CD4-positive, alpha-beta T cell treated with Interleukin-6 for 4 hours (primary cell): ENCODE results near the gene SINHCAF.
A peak's percentile ranks its signal among the peaks of the same experiment; 100 is the strongest.
"Not testable (repeated sequence)": the region's sequence is repeated elsewhere in the genome, so short reads cannot be mapped to it uniquely, and the experiment has no call there.

ENCODE experiments used
- DNase-seq: peaks from one replicate; pipeline ENCODE4 v3.0.0-alpha.2; 2020; ENCODE audit warnings: mixed read lengths

The SINHCAF gene, protein sequence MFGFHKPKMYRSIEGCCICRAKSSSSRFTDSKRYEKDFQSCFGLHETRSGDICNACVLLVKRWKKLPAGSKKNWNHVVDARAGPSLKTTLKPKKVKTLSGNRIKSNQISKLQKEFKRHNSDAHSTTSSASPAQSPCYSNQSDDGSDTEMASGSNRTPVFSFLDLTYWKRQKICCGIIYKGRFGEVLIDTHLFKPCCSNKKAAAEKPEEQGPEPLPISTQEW

DNA sequence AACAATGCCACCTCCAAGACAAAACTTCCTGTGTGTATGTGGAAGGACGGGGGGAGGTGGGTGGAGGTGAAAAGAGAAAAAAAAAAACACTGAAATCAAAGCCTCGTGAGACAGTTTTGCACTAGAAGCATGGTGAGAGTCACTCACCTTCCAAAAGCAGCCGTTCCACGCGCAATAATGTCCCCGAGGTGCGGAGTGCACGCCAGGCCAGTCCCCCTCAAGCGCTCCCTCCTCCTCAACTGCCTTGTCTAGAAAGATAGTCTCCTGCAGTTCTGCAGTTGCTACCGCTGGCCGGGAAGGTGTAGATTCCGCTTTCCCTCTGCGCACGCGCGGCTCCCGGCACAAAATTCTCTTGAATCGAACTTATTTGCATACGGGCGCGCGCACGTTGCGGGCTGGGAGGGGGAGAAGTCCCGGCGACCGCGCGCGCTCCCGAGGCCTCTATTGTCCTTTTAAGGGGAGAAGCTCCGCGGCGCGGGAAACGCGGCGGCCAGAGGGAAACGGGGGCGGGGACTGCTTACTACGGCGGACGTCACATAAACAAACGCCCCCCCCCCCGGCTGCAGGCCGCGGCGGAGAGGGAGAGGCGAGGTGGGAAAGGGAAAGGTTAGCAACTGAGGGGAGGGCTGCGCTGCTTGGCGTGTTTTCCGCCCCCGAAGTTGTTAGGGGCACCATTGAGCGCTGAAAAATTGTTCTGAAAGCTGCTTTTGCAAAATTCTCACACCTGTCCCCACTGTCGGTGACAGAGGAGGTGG lies at the start of gene SINHCAF:
TSS of gene SINHCAF (minus strand) at position 274 of the 755 bp plus-strand sequence. CDS start 27,946 bp downstream, outside the sequence.
- peak; percentile 100 for DNase-seq

DNA sequence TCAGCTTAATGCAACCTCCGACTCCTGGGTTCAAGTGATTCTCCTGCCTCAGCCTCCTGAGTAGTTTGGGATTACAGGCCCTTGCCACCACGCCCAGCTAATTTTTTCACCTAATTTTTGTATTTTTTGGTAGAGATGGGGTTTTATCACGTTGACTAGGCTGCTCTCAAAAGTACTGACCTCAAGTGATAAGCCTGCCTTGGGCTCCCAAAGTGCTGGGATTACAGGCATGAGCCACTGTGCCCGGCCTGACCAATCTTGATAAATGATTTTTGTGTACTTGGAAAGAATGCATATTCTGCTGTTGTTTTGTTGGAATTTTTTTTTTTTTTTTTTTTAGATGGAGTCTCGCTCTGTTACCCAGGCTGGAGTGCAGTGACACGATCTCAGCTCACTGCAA lies 49.5 kb upstream of the SINHCAF start:
- not testable (repeated sequence) for DNase-seq

DNA sequence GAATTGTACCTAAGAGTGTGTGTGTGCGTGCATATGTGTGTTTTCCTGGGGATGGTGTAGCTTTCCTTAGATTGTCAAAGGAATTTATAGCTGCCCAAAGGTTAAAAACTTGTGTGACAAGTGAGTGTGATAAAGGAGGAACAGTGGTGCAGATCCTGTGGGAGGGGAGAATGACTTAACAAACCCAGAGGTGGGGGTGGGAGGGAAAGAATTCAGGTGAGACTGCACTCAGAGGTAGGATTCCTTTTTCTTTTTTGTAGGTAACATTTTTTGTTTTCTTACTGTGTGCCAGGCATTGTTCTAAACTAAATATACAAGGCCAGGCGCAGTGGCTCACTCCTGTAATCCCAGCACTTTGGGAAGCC lies 45.3 kb upstream of the SINHCAF start:
- no peak for DNase-seq

DNA sequence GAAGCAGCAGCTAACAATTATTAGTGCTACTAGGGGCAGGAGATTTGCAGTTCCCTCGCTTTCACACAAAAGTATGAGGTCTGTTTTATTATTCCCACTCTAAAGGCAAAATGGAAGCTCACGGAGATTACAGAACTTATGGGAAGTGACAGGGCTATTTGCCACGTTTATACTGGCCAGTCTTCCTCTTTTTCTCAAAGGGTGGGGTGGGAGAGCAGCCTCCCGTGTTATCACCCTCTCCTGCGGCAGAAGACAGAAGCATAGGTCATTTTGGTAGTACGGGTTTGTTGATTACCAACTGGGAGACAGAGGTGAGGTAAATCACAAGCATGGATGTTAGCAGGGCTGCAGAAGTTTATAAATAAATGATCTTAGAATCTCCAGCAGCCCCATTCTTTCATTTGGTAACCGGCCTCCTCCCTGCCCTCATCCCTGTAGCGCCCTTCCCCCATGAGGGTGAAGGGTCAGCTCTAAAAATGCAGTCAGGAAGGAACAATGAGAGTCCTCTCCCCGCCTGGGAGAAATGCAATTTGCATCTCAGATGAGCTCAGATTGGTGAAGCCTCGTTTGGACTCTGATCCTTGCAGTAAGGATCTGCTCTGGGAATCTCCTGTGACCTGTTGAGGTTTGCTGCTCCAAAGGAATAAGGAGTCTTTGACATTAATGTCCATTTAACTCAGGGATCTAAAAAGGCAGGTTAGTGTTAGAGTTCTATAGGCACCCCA lies 44.7 kb upstream of the SINHCAF start:
- DNase-seq = no peak

DNA sequence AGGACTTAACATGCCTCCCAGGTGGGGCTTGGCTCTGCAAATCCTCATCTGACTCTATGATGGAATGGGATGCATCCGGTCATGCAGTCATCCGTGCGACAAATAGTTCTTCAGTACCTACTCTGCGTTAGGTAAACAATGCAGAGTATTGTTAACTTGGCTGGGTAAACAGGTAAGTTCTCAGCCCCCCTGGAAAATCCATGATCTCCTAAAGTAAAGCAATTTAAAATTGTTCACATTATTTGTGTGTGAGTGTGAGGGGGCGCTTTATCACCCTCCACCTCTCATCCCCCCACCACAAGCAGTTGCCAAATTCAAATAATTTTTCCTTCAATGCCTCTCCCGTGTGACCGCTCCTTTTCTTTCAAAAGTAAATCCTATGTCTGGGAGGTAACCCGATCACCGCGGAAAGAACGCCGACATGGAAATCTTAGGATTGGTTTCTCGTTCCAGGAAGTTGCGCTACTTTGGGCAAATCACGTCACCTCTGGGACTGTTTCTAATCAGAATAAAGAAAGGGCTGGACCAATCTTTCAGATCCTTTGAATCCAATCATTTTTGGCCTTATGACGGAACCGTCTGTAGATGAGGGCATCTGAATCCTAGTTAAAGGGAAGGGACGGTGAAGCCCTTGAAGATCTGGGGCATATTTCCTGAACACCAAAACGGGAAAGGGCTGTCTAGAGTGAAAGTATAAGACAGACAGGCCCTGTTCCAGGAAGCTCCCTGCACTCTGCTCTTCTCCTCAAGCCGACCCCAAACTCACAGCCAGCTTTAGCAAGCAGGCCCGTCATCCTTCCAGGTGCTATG lies 44.0 kb upstream of the SINHCAF start:
- DNase-seq = no peak

DNA sequence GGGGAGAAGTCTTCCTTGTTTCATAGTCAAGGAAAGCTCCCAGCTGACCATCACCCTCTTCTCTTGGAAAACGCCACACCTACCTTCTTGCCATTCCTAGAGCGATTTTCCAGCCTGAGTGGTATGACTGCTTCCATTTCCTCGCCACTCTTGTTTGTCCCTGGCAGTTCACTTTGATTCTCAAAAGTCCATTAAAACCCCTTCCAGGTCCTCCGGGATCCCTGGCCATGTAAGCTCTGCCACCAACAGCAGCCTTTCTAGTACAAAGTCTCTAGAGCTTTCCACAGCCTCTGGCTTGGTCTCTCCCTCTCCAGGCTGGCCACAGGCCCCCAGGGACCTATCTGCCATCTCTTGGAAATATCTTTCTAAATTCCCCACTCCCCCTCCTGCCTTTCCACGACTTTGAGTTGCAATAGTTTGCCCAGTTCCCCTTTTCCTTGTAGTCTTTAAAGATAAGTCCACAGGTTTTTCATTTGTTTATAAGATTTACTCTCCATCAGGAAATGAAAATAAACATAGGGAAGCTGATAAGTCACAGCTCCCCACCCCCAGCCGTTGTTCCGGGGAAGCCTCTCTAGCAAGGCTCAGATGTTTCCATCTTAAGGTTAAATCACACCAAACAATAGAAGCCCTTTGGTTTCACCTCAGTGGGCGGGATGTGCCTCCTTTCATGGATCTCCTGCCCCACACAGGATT lies 42.9 kb upstream of the SINHCAF start:
- no peak for DNase-seq

DNA sequence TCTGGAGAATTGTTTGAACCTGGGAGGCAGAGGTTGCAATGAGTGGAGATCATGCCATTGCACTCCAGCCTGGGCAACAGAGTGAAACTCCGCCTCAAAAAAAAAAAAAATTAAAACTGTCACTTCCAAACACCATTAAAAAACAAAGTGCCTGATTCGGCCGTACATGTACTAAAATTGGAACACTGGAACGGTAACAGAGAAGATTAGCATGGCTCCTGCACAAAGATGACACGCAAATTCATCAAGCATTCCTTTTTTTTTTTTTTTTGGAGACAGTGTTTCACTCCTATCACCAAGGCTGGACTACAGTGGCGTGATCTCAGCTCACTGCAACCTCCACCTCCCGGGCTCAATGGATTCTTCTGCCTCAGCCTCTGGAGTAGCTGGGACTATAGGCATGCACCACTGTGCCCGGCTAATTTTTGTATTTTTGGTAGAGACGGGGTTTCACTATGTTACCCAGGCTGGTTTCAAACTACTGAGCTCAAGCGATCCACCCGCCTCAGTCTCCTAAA lies 40.2 kb upstream of the SINHCAF start:
- DNase-seq = no peak

DNA sequence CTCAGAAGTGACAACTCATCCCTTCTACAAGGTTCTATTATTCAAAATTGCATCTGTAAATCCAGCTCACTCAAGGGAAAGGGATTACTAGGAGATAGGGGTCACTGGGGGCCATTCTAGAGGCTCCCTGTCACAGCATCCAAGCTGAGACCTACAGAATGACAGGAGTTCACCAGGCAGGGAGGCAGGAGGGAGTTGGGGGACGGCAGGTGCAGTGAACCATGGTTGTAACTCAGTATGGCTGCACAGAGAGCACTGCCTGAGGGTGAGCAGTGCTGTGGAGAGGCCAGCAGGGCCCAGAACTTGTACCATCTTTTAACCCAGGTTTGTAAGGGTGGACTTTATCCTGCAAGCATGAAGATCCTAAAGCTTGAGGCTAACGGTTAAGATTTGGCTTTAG lies 37.9 kb upstream of the SINHCAF start:
- no peak for DNase-seq

DNA sequence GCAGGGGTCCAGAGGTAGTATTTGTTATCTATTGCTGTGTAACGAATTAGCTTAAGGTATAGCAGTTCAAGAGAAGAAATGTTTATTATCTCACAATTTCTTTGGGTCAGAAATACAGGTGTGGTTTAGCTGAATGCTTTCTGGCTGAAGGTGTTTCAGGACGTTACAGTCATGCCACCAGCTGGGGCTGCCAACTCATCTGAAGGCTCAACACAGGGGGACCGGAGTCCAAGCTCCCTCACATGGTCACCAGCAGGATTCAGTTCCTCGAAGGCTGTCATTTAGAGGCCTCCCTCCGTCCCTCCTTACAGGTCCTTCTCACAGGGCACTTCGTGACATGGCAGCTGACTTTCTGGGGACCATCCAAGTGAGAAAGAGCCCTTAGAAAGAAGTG lies 37.5 kb upstream of the SINHCAF start:
- DNase-seq = no peak

DNA sequence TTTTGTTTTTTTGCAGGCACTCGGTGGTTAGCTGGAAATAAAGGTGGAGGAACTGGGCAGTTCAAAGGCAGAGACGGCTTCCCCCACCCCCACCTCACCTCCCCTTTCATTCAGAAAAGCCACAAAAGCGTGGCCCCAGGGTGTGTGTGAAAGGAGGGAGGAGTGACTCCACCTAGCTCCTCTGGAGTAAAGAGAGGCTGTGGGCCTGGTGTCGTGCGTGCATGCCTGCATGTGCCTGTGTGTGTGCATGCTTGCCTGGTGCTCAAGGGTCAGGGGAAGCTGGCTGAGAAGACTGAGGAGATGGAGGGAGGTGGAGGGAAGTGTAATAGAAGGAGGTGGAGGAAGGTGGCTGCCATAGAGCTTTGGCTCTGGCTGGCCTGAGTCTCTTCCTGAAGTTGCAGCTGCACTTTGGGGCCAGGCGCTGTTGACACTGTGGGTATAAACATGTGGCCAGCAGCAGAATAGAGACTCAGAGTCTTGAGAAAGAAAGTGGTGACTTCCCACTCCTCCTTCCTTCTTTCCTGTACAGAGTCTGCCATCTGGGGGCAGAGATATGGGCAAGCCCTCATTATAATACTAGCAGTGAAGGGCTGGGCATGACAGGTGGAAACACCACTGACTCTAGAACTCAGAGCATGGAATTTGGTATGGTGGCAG lies 36.9 kb upstream of the SINHCAF start:
- DNase-seq = peak; percentile 6

DNA sequence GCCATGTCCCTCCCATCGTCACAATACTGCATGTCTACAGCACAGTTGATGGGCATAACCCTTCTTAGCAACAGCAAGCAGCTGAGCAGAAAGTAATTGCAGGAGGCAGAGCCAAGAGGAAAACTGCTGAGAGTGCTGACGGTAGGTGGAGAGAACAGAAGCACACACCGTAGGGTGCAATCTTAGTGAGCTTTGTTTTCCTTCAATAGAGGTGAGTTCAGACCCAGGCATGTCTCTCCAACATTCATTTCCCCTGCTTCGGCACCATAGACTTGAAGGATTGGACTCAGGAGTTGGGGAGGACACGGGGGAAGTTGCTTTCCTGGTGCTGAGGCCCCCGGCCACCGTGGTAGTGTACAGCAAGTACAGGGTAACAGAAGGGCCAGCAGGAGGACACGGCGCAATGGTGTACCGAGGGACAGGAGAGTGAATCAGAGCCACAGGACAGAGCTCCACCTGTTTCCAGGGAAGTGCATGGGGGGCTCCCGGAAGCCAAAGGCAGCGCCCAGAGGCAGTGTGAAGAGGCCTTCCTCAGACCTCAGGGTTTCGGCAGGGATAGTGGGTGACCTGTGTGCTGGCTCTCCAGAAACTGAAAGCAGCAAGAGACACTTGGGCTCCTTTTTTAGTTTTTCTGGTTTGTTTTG lies 36.3 kb upstream of the SINHCAF start:
- no peak for DNase-seq

DNA sequence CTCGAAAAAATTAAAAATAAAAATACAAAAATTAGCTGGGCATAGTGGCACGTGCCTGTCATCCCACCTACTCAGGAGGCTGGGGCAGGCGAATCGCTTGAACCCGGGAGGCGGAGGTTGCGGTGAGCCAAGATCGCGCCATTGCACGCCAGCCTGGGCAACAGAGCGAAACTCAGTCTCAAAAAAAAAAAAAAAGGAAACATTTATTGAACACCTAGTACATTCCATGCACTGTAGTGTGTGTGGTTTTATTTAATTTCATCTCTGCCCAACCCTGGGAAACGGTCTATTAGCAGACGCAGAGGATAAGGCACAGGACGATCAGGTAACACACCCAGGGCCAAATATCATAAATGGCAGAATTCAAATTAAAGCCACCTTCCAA lies 35.8 kb upstream of the SINHCAF start:
- no peak for DNase-seq

DNA sequence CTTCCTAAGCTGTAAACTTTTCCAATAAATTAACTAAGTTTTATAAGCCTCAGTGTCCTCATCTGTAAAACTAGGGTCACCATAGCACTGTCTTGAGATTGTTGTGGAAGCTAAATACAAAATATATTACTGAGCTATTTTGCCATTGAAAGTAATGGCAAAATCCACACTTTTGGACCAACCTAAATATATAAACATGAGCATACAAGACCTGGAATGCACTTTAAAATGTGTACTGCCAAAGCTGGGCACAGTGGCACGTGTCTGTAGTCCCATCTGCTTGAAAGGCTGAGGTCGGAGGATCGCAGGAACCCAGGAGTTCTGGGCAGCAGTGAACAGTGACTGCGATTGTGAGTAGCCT lies 29.8 kb upstream of the SINHCAF start:
- no peak for DNase-seq

DNA sequence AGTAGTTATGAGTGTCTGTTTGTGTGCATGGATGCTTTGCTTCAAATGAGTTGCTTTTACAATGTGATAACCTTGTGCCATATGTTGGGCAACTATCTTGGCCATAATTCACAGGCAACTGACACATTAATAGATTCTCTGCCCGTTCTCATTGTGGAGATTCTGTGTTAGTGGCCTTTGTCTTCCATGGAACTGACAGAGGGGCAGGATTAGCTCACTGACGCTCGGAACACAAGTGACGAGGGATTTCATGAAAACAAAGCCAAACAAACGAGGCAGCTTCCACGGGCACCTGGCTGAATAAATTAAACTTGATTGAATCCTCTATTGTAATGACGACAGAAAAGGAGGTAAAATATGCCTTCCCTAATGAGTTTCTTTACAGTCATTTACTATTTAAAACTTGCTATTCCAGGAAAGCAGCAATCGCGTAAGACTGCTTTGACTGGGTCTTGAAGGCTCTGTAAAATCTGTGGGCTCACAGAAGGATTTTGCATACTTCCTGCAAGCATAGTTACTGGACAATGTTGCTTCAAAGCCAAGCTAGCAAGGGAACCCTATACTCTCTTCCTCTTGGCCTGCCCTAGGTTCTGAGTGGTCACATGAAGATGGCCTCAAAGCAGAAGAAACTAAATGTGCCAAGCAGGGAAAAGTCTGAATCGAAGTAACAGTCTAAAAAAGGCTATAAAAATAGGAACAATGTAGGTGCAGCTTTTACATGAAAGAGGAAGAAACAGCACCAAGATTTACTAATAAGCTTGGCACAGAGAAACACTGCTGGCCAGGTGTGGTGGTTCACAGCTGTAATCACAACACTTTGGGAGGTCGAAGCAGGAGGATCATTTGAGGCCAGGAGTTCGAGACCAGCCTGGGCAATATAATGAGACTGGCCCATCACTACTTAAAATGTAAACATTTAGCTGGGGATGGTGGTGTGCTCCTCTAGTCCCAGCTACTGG lies 28.1 kb upstream of the SINHCAF start:
- DNase-seq = no peak

DNA sequence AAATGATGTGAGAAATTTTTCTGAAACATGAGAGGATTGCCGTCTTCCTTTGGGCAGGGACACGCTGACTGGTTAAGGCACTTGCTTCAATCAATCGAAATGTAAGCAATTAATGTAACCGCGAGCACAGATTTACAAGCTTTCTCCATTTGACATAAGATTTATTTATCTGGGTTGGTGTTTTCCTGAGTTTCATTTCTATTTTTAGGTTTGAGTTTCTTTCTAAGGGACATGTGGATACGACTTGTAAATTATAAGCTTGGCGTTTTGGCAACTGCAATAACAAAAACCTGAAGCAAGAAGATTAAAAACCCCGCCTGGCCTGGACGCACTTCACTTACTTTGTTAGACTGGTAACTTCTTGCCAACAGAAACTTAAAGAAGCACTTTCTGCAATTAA lies 20.3 kb upstream of the SINHCAF start:
- no peak for DNase-seq

DNA sequence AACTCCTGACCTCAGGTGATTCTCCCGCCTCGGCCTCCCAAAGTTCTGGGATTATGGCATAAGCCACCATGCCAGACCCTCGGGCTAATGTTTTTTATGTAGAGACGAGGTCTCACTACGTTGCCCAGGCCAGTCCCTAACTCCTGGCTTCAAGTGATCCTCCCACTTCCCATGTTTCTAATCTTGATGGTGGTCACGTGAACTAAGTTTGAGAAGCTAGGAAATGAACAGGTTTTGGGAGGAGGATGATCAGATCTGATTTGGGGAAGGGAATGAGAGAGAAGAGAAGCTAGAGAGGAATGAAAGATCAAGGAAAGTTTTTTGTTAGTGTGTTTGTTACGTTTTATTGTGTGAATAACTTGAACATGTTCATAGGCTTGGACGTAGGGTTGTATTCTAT lies 17.2 kb upstream of the SINHCAF start:
- DNase-seq = no peak

DNA sequence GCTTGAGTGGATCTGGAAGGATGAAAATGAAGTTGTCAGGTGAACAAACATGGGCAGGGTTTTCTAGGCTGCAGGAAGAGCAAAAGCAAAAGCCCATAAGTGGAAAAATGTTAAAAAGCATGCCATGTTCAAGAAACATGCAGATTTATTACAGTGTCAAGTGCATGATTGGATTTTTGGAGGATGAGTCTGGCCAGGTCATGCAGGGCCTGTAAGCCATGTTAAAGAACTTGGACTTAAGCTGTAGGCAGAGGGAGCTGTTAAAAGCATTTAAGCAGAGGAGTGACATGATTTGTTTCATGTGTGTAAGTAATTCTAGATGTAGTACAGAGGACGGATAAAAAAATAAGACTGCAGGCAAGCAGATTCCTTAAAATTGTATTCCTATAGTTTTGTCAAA lies 16.3 kb upstream of the SINHCAF start:
- no peak for DNase-seq

DNA sequence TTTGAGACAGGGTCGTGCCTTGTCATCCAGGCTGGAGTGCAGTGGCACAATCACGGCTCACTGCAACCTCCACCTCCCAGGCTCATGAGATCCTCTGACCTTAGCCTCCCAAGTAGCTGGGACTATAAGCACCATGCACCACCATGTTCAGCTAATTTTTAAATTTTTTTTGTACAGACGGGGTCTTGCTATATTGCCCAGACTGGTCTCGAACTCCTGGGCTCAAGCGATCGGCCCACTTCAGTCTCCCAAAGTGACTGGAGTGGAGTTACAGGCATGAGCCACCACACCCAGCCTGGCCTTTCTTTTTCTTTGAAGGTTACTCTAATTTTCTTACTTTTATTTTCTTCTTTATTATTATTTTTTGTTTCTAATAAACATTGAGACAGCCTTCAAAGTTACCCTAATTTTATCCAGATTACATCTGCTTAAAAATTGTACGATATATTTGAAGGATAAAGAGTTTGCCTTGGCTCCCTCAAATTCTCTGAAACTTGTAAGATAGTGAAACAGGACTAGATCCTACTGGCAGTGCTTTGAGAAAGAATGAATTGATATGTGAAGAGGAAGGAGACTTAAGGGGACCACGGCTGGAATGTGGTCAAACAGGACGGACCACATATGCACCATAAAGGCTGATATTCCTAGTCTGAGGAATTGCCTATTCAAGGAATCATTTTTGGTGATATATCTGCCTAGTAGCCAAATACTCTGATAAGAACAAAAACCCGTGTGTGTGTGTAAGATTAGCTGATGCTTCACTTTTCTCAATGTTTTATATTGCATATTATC lies 14.1 kb upstream of the SINHCAF start:
- no peak for DNase-seq

DNA sequence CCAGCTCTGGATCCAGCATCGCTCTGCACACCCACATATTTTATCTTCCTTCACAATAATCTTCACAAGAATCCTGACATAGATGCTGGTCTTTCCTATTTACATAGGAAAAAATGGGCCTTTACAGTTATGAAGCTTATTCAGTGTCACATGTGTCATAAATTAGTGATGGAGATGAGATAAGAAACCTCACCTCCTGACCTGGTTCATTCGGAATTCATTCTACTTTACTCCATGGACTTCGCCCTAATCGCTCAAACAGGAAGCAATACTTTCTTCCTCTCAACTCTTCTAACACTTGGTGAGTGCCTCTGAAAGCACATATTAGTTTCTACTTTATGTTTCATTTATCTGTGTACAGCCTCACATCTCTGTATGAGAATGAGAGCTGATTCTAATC lies 12.0 kb upstream of the SINHCAF start:
- no peak for DNase-seq
